GM23248 (cell line): ENCODE results near the gene MINDY4. TPM values are rescaled to one million over a fixed set of nuclear protein-coding genes. Genes with fewer than 3 reads are reported as not detected.

Experiments
- DNase-seq: peaks from one replicate; pipeline ENCODE4 v3.0.0-alpha.2; 2015
- H2AFZ ChIP-seq: fragments of 200-600 bp; sonication (generic); 2 replicates; pipeline ENCODE4 v1.6.1; 2016; ENCODE audit warnings: antibody characterized with exemption
- H3F3A ChIP-seq: fragments of 200-600 bp; sonication (generic); 2 replicates; pipeline ENCODE4 v1.6.1; 2016; ENCODE audit warnings: mild to moderate bottlenecking, antibody characterized with exemption, mixed run types; ENCODE audit not compliant: insufficient read depth
- H3K27ac ChIP-seq: fragments of 200-600 bp; sonication (generic); 2 replicates; pipeline ENCODE4 v1.5.1; 2016; ENCODE audit warnings: mild to moderate bottlenecking
- H3K27me3 ChIP-seq: fragments of 200-600 bp; sonication (generic); replicated peaks from 2 replicates; pipeline ENCODE4 v1.6.1; 2016; ENCODE audit warnings: mild to moderate bottlenecking; ENCODE audit not compliant: insufficient read depth
- H3K36me3 ChIP-seq: fragments of 200-600 bp; sonication (generic); 2 replicates; pipeline ENCODE4 v1.6.1; 2016; ENCODE audit warnings: low read depth, mild to moderate bottlenecking
- H3K4me1 ChIP-seq: fragments of 200-600 bp; sonication (generic); 2 replicates; pipeline ENCODE4 v1.6.1; 2016; ENCODE audit warnings: mild to moderate bottlenecking; ENCODE audit not compliant: insufficient read depth
- H3K4me2 ChIP-seq: fragments of 200-600 bp; sonication (generic); one replicate; pipeline ENCODE4 v1.6.1; 2016; ENCODE audit warnings: mild to moderate bottlenecking; ENCODE audit not compliant: unreplicated experiment
- H3K4me3 ChIP-seq: fragments of 200-600 bp; sonication (generic); 2 replicates; pipeline ENCODE4 v1.5.1; 2016; ENCODE audit warnings: mild to moderate bottlenecking
- H3K79me2 ChIP-seq: fragments of 200-600 bp; sonication (generic); 2 replicates; pipeline ENCODE4 v1.6.1; 2016; ENCODE audit warnings: mild to moderate bottlenecking; ENCODE audit not compliant: insufficient read depth
- H3K9ac ChIP-seq: fragments of 200-600 bp; sonication (generic); 2 replicates; pipeline ENCODE4 v1.6.1; 2016; ENCODE audit warnings: mild to moderate bottlenecking
- H3K9me2 ChIP-seq: fragments of 200-600 bp; sonication (generic); 2 replicates; pipeline ENCODE4 v1.6.1; 2016; ENCODE audit warnings: mixed run types, mild to moderate bottlenecking, moderate library complexity; ENCODE audit not compliant: insufficient read depth
- H3K9me3 ChIP-seq: fragments of 200-600 bp; sonication (generic); one replicate; pipeline ENCODE4 v1.6.1; 2017; ENCODE audit warnings: low read depth
- H4K20me1 ChIP-seq: fragments of 200-600 bp; sonication (generic); 2 replicates; pipeline ENCODE4 v1.6.0; 2016; ENCODE audit not compliant: insufficient read depth
- EZH2 ChIP-seq: fragments of 200-600 bp; sonication (generic); IDR thresholded peaks from 2 replicates; pipeline ENCODE4 v1.6.1; 2018; ENCODE audit warnings: antibody characterized with exemption, mild to moderate bottlenecking; ENCODE audit not compliant: insufficient read depth, poor library complexity, severe bottlenecking
- EZH2phosphoT487 ChIP-seq: fragments of 200-600 bp; sonication (generic); IDR thresholded peaks from 2 replicates; pipeline ENCODE4 v1.6.1; 2018; ENCODE audit warnings: antibody characterized with exemption, moderate library complexity, mild to moderate bottlenecking, low read depth; ENCODE audit not compliant: insufficient read depth
- WGBS, 2 experiments: methylation state at CpG; one replicate each; pipeline ENCODE4 v1.1.6; 2015 to 2017; ENCODE audit warnings: low lambda C conversion rate in 2 of 2, low coverage in 1 of 2; ENCODE audit errors: missing lambda C conversion rate in 2 of 2; 5-methylcytosine and 5-hydroxymethylcytosine counted together
- in situ Hi-C: fragments of 300-500 bp; cut with MboI; formaldehyde crosslinking; loops from 2 replicates; pipeline ENCODE4 v1.15.0; 2020
- polyA plus RNA-seq: library from polyadenylated mRNA; unstranded; fragments of >200 nt; fragmentation: Nextera tagmentation; extraction: Ambion mirVana; gene quantifications from 2 replicates; pipeline ENCODE4 v1.2.1, GENCODE V29; 2016
- total RNA-seq: library from RNA; depleted of rRNA; stranded (reverse); fragments of >200 nt; shearing (Covaris generic); gene quantifications from 2 replicates; pipeline ENCODE4 v1.2.3, GENCODE V29; 2014

Gene MINDY4
- total and polyA plus RNA-seq, 2 experiments from 2014 or later = 2.5 to 3.5 TPM

DNA sequence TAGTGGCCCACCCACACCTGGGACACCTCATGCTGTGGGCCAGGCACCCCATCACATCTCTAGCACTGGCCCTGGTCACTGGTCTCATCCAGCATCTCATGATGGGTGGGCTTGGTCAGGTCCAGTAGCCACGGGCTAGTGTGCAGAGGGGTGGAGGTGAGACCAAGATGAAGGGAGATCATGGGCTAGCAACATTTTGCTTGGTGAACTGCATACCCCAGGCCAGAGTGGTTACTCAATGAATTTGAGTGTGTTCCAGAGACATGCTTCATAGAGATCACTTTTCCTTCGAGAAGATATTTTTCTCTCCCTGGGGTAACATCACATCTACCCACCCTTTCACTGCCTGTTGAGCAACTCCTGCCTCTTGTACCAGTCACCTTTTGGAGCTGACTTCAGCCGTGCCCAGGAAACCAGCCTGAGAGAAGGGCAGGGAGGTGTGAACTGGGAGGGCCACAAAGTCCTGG is 44.2 kb downstream of the MINDY4 start:
- no peak overlapping the region for H3K4me2 ChIP-seq
- in situ Hi-C loops = no loop called here
- H4K20me1 ChIP-seq = no peaks in the 10 kb centered on the region
- H3K79me2 ChIP-seq = no peaks in the 10 kb centered on the region
- H3K27me3 ChIP-seq = no peaks in the 10 kb centered on the region
- peak; percentile 47 for DNase-seq
- H2AFZ ChIP-seq = no peak overlapping the region
- 16 to 19% methylated on average over 3 of the region's 3 CpGs for WGBS, 2 experiments
- no peaks in the 10 kb centered on the region for H3K36me3 ChIP-seq
- H3K9me2 ChIP-seq = no peaks in the 10 kb centered on the region
- no peak overlapping the region for H3K9ac ChIP-seq
- no peak for TF ChIP-seq EZH2
- TF ChIP-seq EZH2phosphoT487 = no peak
- 0 out of 2 replicates have a peak, but pooled peaks cover 4% of the 10 kb centered on the region for H3F3A ChIP-seq
- H3K9me3 ChIP-seq = no peaks in the 10 kb centered on the region
- H3K27ac ChIP-seq = peak overlapping the region; percentile 21; the same call in 1 of the 2 replicates
- H3K4me3 ChIP-seq = no peak overlapping the region
- peaks cover 26% of the 10 kb centered on the region for H3K4me1 ChIP-seq

- in situ Hi-C loops = no loop called here
- Histone ChIP-seq H2AFZ (peak overlapping the region; percentile 39; the same call in 1 of the 2 replicates), H3K4me3 (no peak overlapping the region), H3K4me2 (no peak overlapping the region), H3K9me2 (no peaks in the 10 kb centered on the region), H3K36me3 (no peaks in the 10 kb centered on the region), H3K9me3 (no peaks in the 10 kb centered on the region), H3K4me1 (peaks cover 26% of the 10 kb centered on the region), H3K27me3 (no peaks in the 10 kb centered on the region), H3K79me2 (no peaks in the 10 kb centered on the region), H3F3A (0 out of 2 replicates have a peak, but pooled peaks cover 4% of the 10 kb centered on the region), H3K9ac (no peak overlapping the region), H4K20me1 (no peaks in the 10 kb centered on the region), H3K27ac (peak overlapping the region; percentile 21; the same call in 1 of the 2 replicates)
- 26 to 32% methylated on average over 10 to 12 of the region's 12 CpGs for WGBS, 2 experiments
- no peak for TF ChIP-seq EZH2
- TF ChIP-seq EZH2phosphoT487 = no peak
- peak; percentile 28 for DNase-seq
Measured at GRCh38 chr7:30815951-30816644, 44.9 kb downstream of the MINDY4 start.

- H3K9me2 ChIP-seq = no peaks in the 10 kb centered on the region
- no peaks in the 10 kb centered on the region for H3K79me2 ChIP-seq
- H3K36me3 ChIP-seq = no peaks in the 10 kb centered on the region
- peaks cover 26% of the 10 kb centered on the region for H3K4me1 ChIP-seq
- H3K9ac ChIP-seq = no peak overlapping the region
- no peaks in the 10 kb centered on the region for H4K20me1 ChIP-seq
- H3K27ac ChIP-seq = no peak overlapping the region
- WGBS, 2 experiments = 28 to 32% methylated on average over 6 of the region's 6 CpGs
- TF ChIP-seq EZH2phosphoT487 (no peak), EZH2 (no peak)
- in situ Hi-C loops = no loop called here
- 0 out of 2 replicates have a peak overlapping the region, but pooled peaks have one; percentile 39 for H2AFZ ChIP-seq
- no peaks in the 10 kb centered on the region for H3K9me3 ChIP-seq
- H3K27me3 ChIP-seq = no peaks in the 10 kb centered on the region
- DNase-seq = peak; percentile 40
- 0 out of 2 replicates have a peak, but pooled peaks cover 4% of the 10 kb centered on the region for H3F3A ChIP-seq
- peak overlapping the region; percentile 15 for H3K4me2 ChIP-seq
- H3K4me3 ChIP-seq = no peak overlapping the region
Measured at GRCh38 chr7:30816645-30817370, 45.6 kb downstream of the MINDY4 start.

GRCh38 chr7:30817371-30817767 is 46.2 kb downstream of the MINDY4 start:
- Histone ChIP-seq H3K9me3 (no peaks in the 10 kb centered on the region), H3K27me3 (no peaks in the 10 kb centered on the region), H4K20me1 (no peaks in the 10 kb centered on the region), H3K27ac (no peak overlapping the region), H3K9ac (no peak overlapping the region), H3K36me3 (no peaks in the 10 kb centered on the region), H3K9me2 (no peaks in the 10 kb centered on the region), H3K4me2 (peak overlapping the region; percentile 15), H3K4me3 (no peak overlapping the region), H3K4me1 (peaks cover 26% of the 10 kb centered on the region), H2AFZ (no peak overlapping the region), H3K79me2 (no peaks in the 10 kb centered on the region), H3F3A (0 out of 2 replicates have a peak, but pooled peaks cover 4% of the 10 kb centered on the region)
- in situ Hi-C loops = no loop called here
- DNase-seq = peak; percentile 81
- WGBS, 2 experiments = 89 to 96% methylated on average over 7 of the region's 7 CpGs
- TF ChIP-seq EZH2 (no peak), EZH2phosphoT487 (no peak)
